CD4-positive, CD25-positive, alpha-beta regulatory T cell (primary cell): ENCODE data around the gene DNAJC18. TPM values are rescaled to one million over a fixed set of nuclear protein-coding genes. Genes with fewer than 3 reads are reported as not detected.
"Not testable (repeated sequence)": the region's sequence is repeated elsewhere in the genome, so short reads cannot be mapped to it uniquely, and the experiment has no call there.

ENCODE experiments used
- ATAC-seq, 2 donors: fragments of 150-1000 bp; cut with Tn5 transposase; one replicate each; pipeline ENCODE4 v1.10.0; 2021; ENCODE audit warnings: low read depth in 2 of 2, moderate number of reproducible peaks in 2 of 2, moderate library complexity in 1 of 2
- DNase-seq, 3 donors: peaks; one replicate each; pipeline versions ENCODE4 v3.0.0 to v3.0.0-alpha.2; 2012 to 2022; ENCODE audit warnings: mixed read lengths in 1 of 3
- H3K27ac ChIP-seq: one replicate; pipeline ENCODE4 v1.7.0; 2013; ENCODE audit warnings: mild to moderate bottlenecking, low read length; ENCODE audit not compliant: insufficient read depth, poor library complexity, severe bottlenecking
- H3K27me3 ChIP-seq: one replicate; pipeline ENCODE4 v1.7.0; 2013; ENCODE audit warnings: low read length; ENCODE audit not compliant: control insufficient read depth, insufficient read depth
- H3K36me3 ChIP-seq: one replicate; pipeline ENCODE4 v1.7.0; 2013; ENCODE audit warnings: mild to moderate bottlenecking, low read length, moderate library complexity; ENCODE audit not compliant: control insufficient read depth, insufficient read depth
- H3K4me1 ChIP-seq: 2 replicates; pipeline ENCODE4 v1.7.0; 2013; ENCODE audit warnings: mild to moderate bottlenecking, low read length; ENCODE audit not compliant: insufficient read depth, control insufficient read depth, poor library complexity, severe bottlenecking
- H3K4me3 ChIP-seq: one replicate; pipeline ENCODE4 v1.7.0; 2013; ENCODE audit warnings: low read depth, mild to moderate bottlenecking, low read length, moderate library complexity
- H3K9me3 ChIP-seq, 2 experiments: 1 replicate in 1 of 2; 2 replicates in 1 of 2; pipeline ENCODE4 v1.7.0; 2013; ENCODE audit warnings: low read length in 2 of 2, mild to moderate bottlenecking in 1 of 2, moderate library complexity in 1 of 2; ENCODE audit not compliant: control insufficient read depth in 2 of 2
- H3K27ac Mint-ChIP-seq, 3 donors: one replicate each; pipeline ENCODE4 v1.8.0; 2020 to 2022; ENCODE audit warnings: mild to moderate bottlenecking in 3 of 3, mixed read lengths in 3 of 3, moderate library complexity in 2 of 3
- H3K27me3 Mint-ChIP-seq: one replicate; pipeline ENCODE4 v1.8.0; 2022; ENCODE audit warnings: mild to moderate bottlenecking, mixed read lengths
- H3K36me3 Mint-ChIP-seq: one replicate; pipeline ENCODE4 v1.8.0; 2020; ENCODE audit warnings: mixed read lengths
- H3K4me1 Mint-ChIP-seq, 4 donors: one replicate each; pipeline ENCODE4 v1.8.0; 2020 to 2022; ENCODE audit warnings: mixed read lengths in 4 of 4, mild to moderate bottlenecking in 1 of 4
- H3K4me3 Mint-ChIP-seq, 4 donors: one replicate each; pipeline ENCODE4 v1.8.0; 2020 to 2022; ENCODE audit warnings: mild to moderate bottlenecking in 4 of 4, mixed read lengths in 4 of 4, moderate library complexity in 3 of 4
- H3K9me3 Mint-ChIP-seq, 7 donors: one replicate each; pipeline ENCODE4 v1.8.0; 2020 to 2022; ENCODE audit warnings: mixed read lengths in 7 of 7, mild to moderate bottlenecking in 3 of 7, moderate library complexity in 2 of 7
- polyA plus RNA-seq, 4 donors: library from polyadenylated mRNA; unstranded; fragments of 300-500 nt; fragmentation: Illumina TruSeq; gene quantifications; one replicate each; pipeline ENCODE4 v1.2.3, GENCODE V29; 2021
- total RNA-seq: library from RNA; stranded (reverse); gene quantifications from one replicate; pipeline ENCODE4 v1.2.3, GENCODE V29; 2022

Gene DNAJC18
- total and polyA plus RNA-seq, 5 donors from 2014 or later, result 4.0 to 9.0 (median 5.6) TPM

GRCh38 chr5:139479729-139480128 is 40.4 kb upstream of the DNAJC18 start:
- peak overlapping the region in 2 of 3 donors; percentile 88 to 89 for H3K27ac Mint-ChIP-seq
- not testable (repeated sequence) for ATAC-seq, H3K9me3 ChIP-seq, H3K4me3 ChIP-seq, H3K27me3 Mint-ChIP-seq, H3K27me3 ChIP-seq, H3K9me3 Mint-ChIP-seq, DNase-seq
- H3K4me3 Mint-ChIP-seq, result peak overlapping the region in 2 of 4 donors; percentile 43 to 61
- peaks cover 23% of the 10 kb centered on the region for H3K36me3 Mint-ChIP-seq
- peak overlapping the region; percentile 23 for H3K27ac ChIP-seq
- peaks cover 47% of the 10 kb centered on the region for H3K36me3 ChIP-seq
- H3K4me1 ChIP-seq, result peaks cover 66% of the 10 kb centered on the region
- H3K4me1 Mint-ChIP-seq, result peaks cover 0 to 67% (median 40%) of the 10 kb centered on the region in 4 donors

- peaks cover 4 to 76% (median 46%) of the 10 kb centered on the region in 4 donors for H3K4me1 Mint-ChIP-seq
- peak overlapping the region; percentile 41 for H3K4me3 ChIP-seq
- not testable (repeated sequence) for DNase-seq, H3K9me3 ChIP-seq, H3K27me3 ChIP-seq, H3K9me3 Mint-ChIP-seq, H3K27me3 Mint-ChIP-seq, ATAC-seq
- peaks cover 23% of the 10 kb centered on the region for H3K36me3 Mint-ChIP-seq
- peaks cover 47% of the 10 kb centered on the region for H3K36me3 ChIP-seq
- peaks cover 73% of the 10 kb centered on the region for H3K4me1 ChIP-seq
- peak overlapping the region; percentile 84 to 89 (median 88) for H3K27ac Mint-ChIP-seq
- H3K27ac ChIP-seq, result peak overlapping the region; percentile 28
- peak overlapping the region; percentile 61 to 88 (median 82) for H3K4me3 Mint-ChIP-seq
Measured at GRCh38 chr5:139478657-139479423, 39.5 kb upstream of the DNAJC18 start.

- peak overlapping the region; percentile 53 for H3K27ac ChIP-seq
- ATAC-seq, result no peak
- H3K4me3 ChIP-seq, result no peak overlapping the region
- peaks cover 23% of the 10 kb centered on the region for H3K36me3 Mint-ChIP-seq
- H3K9me3 Mint-ChIP-seq, result no peaks in the 10 kb centered on the region
- peaks cover 47% of the 10 kb centered on the region for H3K36me3 ChIP-seq
- H3K4me1 Mint-ChIP-seq, result peaks cover 4 to 87% (median 57%) of the 10 kb centered on the region in 4 donors
- H3K4me3 Mint-ChIP-seq, result peak overlapping the region in 3 of 4 donors; percentile 80 to 94 (median 84)
- no peaks in the 10 kb centered on the region for H3K27me3 ChIP-seq
- peak overlapping the region; percentile 90 to 98 (median 96) for H3K27ac Mint-ChIP-seq
- DNase-seq, result no peak
- no peaks in the 10 kb centered on the region for H3K27me3 Mint-ChIP-seq
- no peaks in the 10 kb centered on the region for H3K9me3 ChIP-seq
- peaks cover 90% of the 10 kb centered on the region for H3K4me1 ChIP-seq
Measured at GRCh38 chr5:139475865-139476617, 36.7 kb upstream of the DNAJC18 start.

- H3K9me3 ChIP-seq, result no peaks in the 10 kb centered on the region
- Mint-ChIP-seq H3K27ac (peak overlapping the region; percentile 90 to 98 (median 96)), H3K9me3 (no peaks in the 10 kb centered on the region), H3K4me3 (peak overlapping the region; percentile 80 to 94 (median 84)), H3K27me3 (no peaks in the 10 kb centered on the region), H3K36me3 (peaks cover 17% of the 10 kb centered on the region), H3K4me1 (peaks cover 11 to 87% (median 57%) of the 10 kb centered on the region in 4 donors)
- peaks cover 90% of the 10 kb centered on the region for H3K4me1 ChIP-seq
- H3K36me3 ChIP-seq, result peaks cover 45% of the 10 kb centered on the region
- H3K27ac ChIP-seq, result peak overlapping the region; percentile 53
- H3K4me3 ChIP-seq, result peak overlapping the region; percentile 58
- H3K27me3 ChIP-seq, result no peaks in the 10 kb centered on the region
- ATAC-seq (peak; percentile 61 to 65), DNase-seq (peak in 1 of 3 donors; percentile 75)
Measured at GRCh38 chr5:139474890-139475791, 35.8 kb upstream of the DNAJC18 start.

- Histone ChIP-seq H3K9me3 (no peaks in the 10 kb centered on the region), H3K27ac (peak overlapping the region; percentile 52), H3K27me3 (no peaks in the 10 kb centered on the region), H3K4me1 (peaks cover 89% of the 10 kb centered on the region), H3K36me3 (peaks cover 34% of the 10 kb centered on the region), H3K4me3 (no peak overlapping the region)
- ATAC-seq, result no peak
- Mint-ChIP-seq H3K4me3 (peak overlapping the region in 3 of 4 donors; percentile 35 to 84 (median 51)), H3K9me3 (no peaks in the 10 kb centered on the region), H3K27me3 (no peaks in the 10 kb centered on the region), H3K36me3 (peaks cover 14% of the 10 kb centered on the region), H3K27ac (peak overlapping the region; percentile 93 to 96 (median 93)), H3K4me1 (peaks cover 15 to 92% (median 61%) of the 10 kb centered on the region in 4 donors)
- no peak for DNase-seq
Measured at GRCh38 chr5:139473565-139473964, 34.2 kb upstream of the DNAJC18 start.

GRCh38 chr5:139473105-139473504 is 33.8 kb upstream of the DNAJC18 start:
- Histone ChIP-seq H3K36me3 (peaks cover 30% of the 10 kb centered on the region), H3K27me3 (no peaks in the 10 kb centered on the region)

More at GRCh38 chr5:139473105-139473504, 33.8 kb upstream of the DNAJC18 start:
- DNase-seq (no peak), ATAC-seq (no peak)
- Mint-ChIP-seq H3K27ac (peak overlapping the region; percentile 93 to 96 (median 93)), H3K9me3 (no peaks in the 10 kb centered on the region), H3K4me3 (peak overlapping the region in 2 of 4 donors; percentile 65 to 84), H3K27me3 (no peaks in the 10 kb centered on the region), H3K36me3 (peaks cover 10% of the 10 kb centered on the region), H3K4me1 (peaks cover 18 to 91% (median 63%) of the 10 kb centered on the region in 4 donors)
- peaks cover 87% of the 10 kb centered on the region for H3K4me1 ChIP-seq
- no peak overlapping the region for H3K4me3 ChIP-seq
- no peak overlapping the region for H3K27ac ChIP-seq
- H3K9me3 ChIP-seq, result no peaks in the 10 kb centered on the region
